ENCODE data around the gene MUC22.

GRCh38 chr6:30979690-30980089 is 30.6 kb upstream of the MUC22 start:
- TF ChIP-seq CTCF (IDR thresholded peaks at IDR 0.05) (no peak), POLR2A (IDR thresholded peaks at IDR 0.05) (no peak)

All from Peyer's patch (tissue), 4 donors.